Measurements from ENCODE around the gene IER5L.

The IER5L gene

DNA sequence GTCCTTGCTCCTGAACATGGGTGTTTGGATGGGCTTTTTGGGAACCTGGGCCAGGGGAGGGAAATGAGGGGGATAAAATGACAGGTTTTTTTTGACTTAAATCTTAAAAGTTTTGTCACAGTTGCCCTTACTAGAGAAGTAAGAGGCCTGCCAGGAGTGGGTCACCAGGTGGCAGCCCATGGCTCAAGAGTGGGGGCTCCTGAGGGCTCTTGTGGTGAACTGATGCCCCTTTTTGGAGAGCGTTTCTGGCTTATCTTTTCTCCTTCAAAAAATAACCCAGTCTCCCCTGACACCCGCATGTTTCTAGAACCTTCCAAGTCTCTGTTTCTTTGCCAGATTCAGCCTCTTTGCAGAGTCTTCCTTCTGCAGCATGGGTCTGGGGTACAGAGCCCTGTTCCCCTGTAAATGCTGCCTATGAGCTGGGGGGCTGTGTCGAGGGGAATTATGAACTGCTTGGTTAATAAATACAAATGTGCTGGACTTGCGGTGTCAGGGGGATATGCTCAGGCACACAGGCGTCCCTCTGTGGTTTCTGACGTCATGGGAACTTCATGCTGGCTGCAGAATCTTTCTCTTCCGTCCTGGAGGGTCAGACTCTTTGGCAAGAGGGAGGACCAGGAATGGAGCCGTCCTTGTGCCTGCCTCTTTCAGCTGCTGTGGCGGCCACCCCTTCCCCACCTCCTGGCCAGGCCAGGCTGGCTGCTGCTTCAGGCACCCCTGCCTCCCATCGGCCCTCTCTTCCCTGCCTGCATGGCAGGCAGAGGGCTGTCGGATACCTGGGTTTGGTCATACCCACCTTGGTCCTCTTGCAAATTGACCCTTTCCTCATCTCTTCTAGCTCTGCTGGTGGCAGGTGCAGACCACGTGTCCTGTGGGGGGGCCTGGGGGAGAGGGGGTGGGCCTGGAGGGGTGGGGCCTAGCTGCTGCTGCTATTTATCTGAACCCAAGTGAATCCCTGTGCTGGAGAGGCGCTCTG lies 36.7 kb downstream of the IER5L start:
- DNase-seq, result no peak
- Mint-ChIP-seq H3K27me3 (ENCODE audit: low read depth, poor library complexity) (peaks cover 3% of the 10 kb centered on the region), H3K4me3 (peak overlapping the region; percentile 72), H3K27ac (peak overlapping the region; percentile 98), H3K36me3 (ENCODE audit: low read depth) (peaks cover 5% of the 10 kb centered on the region), H3K4me1 (peaks cover 91% of the 10 kb centered on the region), H3K9me3 (no peaks in the 10 kb centered on the region)
- TF ChIP-seq CTCF (IDR thresholded peaks at IDR 0.05), result no peak

GRCh38 chr9:129140397-129141065 lies 37.5 kb downstream of the IER5L start:
- H3K36me3 Mint-ChIP-seq (ENCODE audit: low read depth), result peaks cover 5% of the 10 kb centered on the region
- H3K4me1 Mint-ChIP-seq, result peaks cover 84% of the 10 kb centered on the region
- H3K27ac Mint-ChIP-seq, result peak overlapping the region; percentile 98
- H3K27me3 Mint-ChIP-seq (ENCODE audit: low read depth, poor library complexity), result peaks cover 3% of the 10 kb centered on the region
- peak; percentile 31 for DNase-seq
- TF ChIP-seq CTCF (IDR thresholded peaks at IDR 0.05), result no peak
- peak overlapping the region; percentile 72 for H3K4me3 Mint-ChIP-seq
- no peaks in the 10 kb centered on the region for H3K9me3 Mint-ChIP-seq

DNA sequence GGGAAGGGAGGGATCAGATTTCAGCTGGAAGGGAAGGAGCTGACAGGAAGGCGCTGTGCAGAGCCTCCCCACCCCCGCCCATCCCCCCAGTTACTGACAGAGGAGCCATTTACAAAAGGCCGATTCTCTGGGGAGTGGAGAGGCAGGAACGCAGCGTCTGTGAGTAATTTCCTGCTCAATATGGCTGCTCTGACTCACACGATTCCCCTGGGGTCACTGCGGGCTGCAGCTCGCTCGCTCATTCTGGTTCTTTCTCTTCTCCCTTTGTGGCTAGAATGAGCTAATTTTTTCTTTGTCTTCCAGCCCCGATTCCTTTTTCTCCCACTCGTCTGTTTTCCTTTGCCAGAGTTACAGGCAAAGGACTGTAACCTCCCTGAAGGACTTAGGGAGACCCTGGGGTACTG lies 38.1 kb downstream of the IER5L start:
- peaks cover 11% of the 10 kb centered on the region for H3K36me3 Mint-ChIP-seq (ENCODE audit: low read depth)
- TF ChIP-seq CTCF (IDR thresholded peaks at IDR 0.05), result no peak
- peaks cover 79% of the 10 kb centered on the region for H3K4me1 Mint-ChIP-seq
- H3K27ac Mint-ChIP-seq, result peak overlapping the region; percentile 96
- no peaks in the 10 kb centered on the region for H3K9me3 Mint-ChIP-seq
- H3K4me3 Mint-ChIP-seq, result peak overlapping the region; percentile 71
- peaks cover 3% of the 10 kb centered on the region for H3K27me3 Mint-ChIP-seq (ENCODE audit: low read depth, poor library complexity)
- peak; percentile 76 for DNase-seq

GRCh38 chr9:129139233-129139992 lies 38.6 kb downstream of the IER5L start:
- peaks cover 77% of the 10 kb centered on the region for H3K4me1 Mint-ChIP-seq
- H3K27me3 Mint-ChIP-seq (ENCODE audit: low read depth, poor library complexity), result peaks cover 3% of the 10 kb centered on the region
- peak; percentile 77 for DNase-seq
- H3K4me3 Mint-ChIP-seq, result peak overlapping the region; percentile 71
- H3K9me3 Mint-ChIP-seq, result no peaks in the 10 kb centered on the region
- peak overlapping the region; percentile 96 for H3K27ac Mint-ChIP-seq
- peak; percentile 91 for TF ChIP-seq CTCF (IDR thresholded peaks at IDR 0.05)
- peaks cover 16% of the 10 kb centered on the region for H3K36me3 Mint-ChIP-seq (ENCODE audit: low read depth)

DNA sequence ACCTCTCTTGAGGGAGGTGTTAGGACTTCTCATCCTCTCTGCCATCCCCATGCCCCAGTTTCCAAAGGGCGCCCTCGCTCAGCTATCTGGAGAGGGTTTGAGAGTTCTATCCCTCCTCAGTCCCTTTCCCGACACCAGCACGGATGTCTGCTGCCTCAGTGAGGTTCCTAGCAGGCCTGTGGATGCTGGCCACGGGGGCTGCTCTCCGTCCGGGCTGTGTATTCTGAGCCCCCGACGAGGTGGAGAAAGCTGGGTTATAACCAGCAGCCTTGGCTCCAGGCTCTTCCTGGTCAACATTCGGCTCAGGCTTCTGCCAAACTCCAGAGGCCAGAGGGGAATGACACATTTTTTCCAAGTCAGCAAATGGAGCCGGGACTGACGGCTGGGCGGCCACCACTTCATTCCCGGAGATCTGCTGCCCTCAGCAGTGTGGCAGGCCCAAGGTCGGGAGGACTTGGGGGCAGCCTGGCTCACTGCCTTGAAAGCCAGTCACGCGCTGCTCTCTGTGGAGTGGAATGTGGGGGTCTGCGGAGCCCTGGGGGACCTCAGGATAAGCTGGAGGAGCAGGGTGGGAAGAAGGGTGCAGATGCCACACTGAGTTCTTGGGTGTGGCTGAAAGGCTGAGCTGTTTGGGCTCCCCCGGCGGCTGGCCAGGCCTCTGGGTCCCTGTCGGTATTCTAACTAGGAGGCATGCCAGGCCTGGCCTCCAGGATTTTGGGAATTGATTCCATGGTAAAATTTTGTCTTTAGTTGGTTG lies 39.4 kb downstream of the IER5L start:
- no peak for TF ChIP-seq CTCF (IDR thresholded peaks at IDR 0.05)
- Mint-ChIP-seq H3K27me3 (ENCODE audit: low read depth, poor library complexity) (no peaks in the 10 kb centered on the region), H3K27ac (peak overlapping the region; percentile 92), H3K36me3 (ENCODE audit: low read depth) (peaks cover 14% of the 10 kb centered on the region), H3K9me3 (no peaks in the 10 kb centered on the region), H3K4me3 (no peak overlapping the region), H3K4me1 (peaks cover 73% of the 10 kb centered on the region)
- peak; percentile 22 for DNase-seq
